NCI-H345 treated with DMSO at 0.1 percent for 48 hours (cell line): Measurements from ENCODE around the gene PEX10.

ENCODE experiments used
- DNase-seq: peaks from one replicate; lab custom pipeline; 2025; ENCODE audit not compliant: unreplicated experiment; lab: John Stamatoyannopoulos, UW

The PEX10 gene

DNA sequence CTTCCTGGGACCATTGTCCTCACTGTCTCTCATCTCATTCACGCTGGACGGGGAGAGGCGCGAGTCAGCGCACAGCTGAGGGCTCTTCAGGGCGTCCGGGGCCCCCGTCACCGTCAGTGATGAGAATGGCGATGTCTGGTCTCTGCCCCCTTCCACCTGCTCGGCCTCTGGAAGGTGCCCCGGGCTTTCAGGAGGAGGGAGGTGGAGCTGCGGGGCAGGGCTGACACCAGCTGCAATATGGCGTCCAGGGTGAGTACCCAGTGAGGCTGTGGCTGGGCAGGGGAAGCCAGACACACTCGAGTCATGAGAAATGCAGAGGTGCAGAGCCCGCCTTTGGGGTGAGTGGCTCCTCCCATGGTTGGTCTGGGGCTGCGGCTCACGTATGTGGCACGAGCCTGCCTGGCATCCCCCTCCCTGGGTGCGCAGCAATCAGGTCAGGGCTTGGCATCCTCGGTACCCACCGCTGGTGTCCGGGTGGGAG lies 36.1 kb downstream of the PEX10 start:
- no peak for DNase-seq

DNA sequence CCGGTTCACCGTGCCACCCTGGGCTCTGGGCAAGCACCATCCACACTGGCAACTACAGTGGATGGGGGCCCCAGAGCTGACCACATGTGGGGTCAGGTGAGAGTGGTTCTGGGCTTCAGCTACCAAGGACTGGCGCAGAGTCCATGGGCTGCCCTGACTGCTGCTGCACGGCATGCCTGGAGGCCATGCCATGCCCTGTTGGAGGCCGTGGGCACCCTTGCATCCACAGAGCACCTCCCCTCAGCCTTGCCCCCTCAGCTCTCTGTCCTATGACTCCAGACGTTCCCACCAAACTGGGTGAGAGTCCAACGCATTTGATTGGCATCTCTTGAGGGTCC lies 36.5 kb downstream of the PEX10 start:
- DNase-seq: no peak

- no peak for DNase-seq
These were observed 37.0 kb downstream of the PEX10 start for GRCh38 chr1:2375246-2375922.

DNA sequence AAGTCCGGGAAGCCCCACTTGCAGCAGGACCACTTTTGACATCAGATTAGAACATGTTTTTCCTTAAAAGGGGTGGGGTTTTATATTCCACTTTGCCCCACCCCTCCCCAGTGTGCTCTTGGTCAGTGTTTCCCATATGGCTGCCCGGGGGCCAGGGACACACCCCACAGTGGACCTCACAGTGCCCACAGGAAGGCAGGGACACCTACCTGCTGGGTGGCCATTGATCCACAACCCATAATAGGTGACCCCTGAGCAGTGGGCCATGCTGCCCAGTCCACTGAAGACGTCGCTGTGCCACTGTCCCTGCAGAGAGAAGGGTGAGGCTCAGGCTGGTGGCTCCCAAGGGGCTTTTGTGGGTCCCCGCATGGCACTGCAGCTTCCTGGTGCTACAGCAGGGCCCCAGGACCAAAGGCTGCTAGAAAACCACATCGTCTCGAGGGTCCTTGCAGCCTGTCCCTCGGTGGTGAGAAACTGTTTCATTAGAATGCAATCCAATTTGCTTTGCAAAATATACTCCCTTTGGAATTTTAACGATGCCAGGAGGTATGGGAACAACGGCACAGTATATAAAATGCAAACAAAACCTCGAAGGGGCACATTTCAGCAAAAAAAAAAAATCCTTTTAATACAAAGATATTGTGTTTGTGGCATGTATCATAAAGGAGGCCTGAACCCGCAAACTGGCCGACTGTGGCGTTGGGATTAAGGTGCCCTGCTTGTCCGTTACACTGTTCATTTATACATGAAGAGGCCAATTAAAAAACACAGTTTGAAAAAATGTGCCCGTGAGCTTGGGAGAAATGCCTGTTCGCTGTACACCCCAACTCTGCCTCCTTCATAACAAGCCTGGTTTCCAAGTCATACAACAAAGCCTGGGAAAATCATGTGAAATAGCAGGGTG lies 37.9 kb downstream of the PEX10 start:
- DNase-seq: no peak

DNA sequence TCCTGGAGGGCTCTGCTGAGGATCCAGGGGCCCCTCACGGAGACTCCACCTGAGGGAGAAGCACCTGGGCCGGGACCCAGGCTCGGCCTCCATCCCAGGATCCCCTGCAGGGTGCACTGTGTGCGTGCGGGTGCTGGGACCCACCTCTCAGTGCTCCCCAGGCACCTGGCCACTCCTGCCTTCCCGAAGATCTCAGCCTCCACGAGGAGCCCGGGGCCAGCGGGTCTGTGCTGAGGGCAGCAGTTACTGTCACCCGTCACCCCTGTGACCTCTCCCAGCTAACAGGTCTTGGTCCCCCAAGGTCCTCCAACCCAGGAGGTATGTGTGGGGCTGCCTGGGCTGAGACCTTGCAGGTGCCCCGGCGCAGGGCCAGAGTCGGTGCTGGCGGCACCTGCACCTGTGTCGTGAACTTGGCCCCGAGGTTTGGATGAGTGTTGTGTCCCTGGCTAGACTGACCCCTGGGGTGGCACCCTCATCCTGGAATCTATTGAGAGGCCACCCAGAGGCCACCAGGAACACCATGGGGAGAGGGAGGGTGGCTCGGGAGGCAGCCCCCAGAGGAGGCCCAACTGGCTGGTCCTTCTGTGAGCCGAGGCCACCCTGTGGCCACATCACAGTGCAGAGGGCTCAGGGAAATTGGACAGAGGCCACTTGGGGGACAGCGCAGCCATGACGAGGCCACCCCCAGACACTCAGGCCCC lies 38.7 kb downstream of the PEX10 start:
- no peak for DNase-seq

GRCh38 chr1:2372551-2373490 lies 39.5 kb downstream of the PEX10 start:
- no peak for DNase-seq

- DNase-seq: no peak
These were observed 44.2 kb downstream of the PEX10 start for GRCh38 chr1:2368053-2368744.

- DNase-seq: no peak
These were observed 48.4 kb downstream of the PEX10 start for GRCh38 chr1:2363847-2364513.

GRCh38 chr1:2360588-2361364 lies 51.6 kb downstream of the PEX10 start:
- no peak for DNase-seq

DNA sequence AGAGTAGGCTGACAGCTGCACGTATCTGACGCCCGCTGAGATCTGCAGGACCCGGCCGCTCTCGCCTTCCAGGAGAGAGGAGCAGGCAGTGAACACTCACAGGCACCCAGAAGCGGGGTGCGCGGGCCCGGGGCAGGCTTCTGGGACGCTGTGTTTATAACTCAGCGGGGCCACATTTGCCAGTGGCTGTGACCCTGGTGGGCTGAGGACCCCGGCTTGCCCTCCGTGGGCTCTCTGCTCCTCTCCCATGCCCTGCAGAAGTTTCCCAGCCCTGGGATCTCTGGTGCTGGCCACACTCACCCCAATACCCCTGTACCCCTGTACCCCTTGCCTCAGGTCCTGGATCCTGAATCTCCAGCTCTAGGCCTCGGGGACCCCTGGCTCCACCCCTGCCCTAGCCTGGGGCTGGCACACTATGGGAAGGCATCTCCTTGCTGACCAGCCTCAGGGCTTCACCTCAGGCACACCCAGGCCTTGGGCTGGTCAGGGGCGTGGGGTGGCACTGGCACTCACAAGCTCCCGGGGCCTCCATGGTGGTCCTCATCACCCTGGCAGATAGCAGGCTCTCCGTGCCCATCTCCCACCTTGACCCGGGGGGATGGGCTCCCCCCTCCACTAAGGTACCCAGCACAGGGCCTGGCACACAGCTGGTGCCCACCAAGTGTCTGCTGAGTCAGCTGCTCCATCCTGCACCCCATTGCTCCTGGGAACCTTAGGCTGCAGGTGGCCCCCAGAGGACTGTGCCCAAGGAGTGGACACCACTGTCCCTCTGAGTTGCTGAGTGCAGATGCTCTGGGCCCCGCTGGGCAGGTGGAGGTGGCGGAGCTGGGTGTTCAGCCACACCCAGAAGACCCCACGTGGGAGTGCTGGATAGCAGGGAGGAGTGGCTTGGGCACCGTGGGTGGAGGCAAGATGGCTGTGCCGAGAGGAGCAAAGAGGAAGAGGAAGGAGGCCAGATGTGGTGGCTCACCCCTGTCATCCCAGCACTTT lies 53.4 kb downstream of the PEX10 start:
- DNase-seq: no peak

DNA sequence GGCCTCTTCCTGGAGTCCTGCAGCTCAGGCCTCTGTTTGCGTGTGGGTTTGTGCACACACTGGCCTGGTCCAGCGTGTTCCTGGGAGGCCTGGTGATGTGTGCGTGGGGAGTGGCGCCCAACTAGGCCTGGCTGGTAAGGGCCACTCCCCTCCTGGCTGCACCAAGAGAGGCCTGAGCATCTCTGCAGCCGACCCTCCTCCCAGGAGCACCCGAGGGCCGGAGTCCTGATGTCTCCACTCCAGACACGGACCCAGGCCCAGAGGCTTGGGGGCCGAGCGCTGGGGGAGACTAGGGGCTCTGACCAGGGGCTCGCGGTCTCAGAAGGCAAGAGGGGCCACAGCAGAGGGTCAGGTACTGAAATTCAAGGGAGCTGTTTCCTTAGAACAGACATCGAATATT lies 54.3 kb downstream of the PEX10 start:
- no peak for DNase-seq

DNA sequence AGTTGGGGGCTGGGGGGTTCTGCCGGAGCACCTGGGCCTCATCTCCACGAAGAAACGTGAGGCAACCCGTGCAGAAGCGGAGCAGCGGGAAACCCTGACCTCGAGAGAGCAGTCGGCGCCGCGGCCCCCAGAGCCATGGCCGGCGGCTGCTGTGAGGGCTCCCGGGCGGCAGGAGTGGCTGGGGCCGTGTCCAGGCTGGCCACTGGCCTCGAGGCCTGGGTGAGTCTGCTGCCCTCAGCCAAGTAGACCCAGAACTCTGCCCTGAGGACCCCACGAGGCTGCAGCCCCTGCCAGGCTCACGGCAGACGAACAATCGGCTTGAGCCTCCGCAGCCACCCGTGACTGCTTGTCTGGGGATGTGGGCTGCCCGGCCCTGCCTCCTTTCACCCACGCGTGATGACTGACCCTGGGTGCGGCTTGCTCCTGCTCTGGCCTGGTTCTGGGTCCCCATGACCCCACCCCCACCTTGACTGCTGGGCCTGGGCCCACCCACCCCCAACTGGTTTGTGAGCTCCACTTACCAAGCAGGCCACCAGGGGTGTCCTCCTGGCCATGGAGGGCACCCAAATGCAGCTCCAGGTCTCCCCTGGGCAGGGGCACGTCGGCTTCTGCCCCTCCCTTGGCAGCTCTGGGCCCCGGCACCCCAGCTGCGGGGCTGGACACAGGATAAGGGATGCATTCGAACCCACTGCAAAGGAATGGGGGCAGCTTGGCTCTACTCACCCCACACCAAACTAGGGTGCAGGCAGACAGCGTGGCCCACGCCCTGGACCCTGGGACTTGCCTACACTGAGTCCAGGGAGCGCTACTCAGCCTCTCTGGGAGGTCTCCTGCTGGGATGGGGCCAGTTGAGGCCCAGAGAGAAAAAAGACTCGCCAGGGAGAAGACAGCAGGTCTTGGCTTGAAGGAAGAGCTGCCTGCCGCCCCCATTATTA lies 55.2 kb downstream of the PEX10 start:
- DNase-seq: no peak

- no peak for DNase-seq
These were observed 56.0 kb downstream of the PEX10 start for GRCh38 chr1:2356401-2356800.

GRCh38 chr1:2355373-2356261 lies 56.7 kb downstream of the PEX10 start:
- no peak for DNase-seq

GRCh38 chr1:2354511-2355372 lies 57.6 kb downstream of the PEX10 start:
- DNase-seq: no peak
